AG04450 (cell line): Measurements from ENCODE around the gene TNKS2. TPM values are rescaled to one million over a fixed set of nuclear protein-coding genes. Genes with fewer than 3 reads are reported as not detected.
"Not testable (repeated sequence)": the region's sequence is repeated elsewhere in the genome, so short reads cannot be mapped to it uniquely, and the experiment has no call there.

Experiments
- CTCF ChIA-PET: fragments of 300-600, 350-600 bp; formaldehyde crosslinking; extraction: SDS; loops from one replicate; lab custom pipeline; 2022; ENCODE audit warnings: antibody characterized with exemption, inconsistent platforms; lab: Charles Lee
- POLR2A ChIA-PET: fragments of 350-600 bp; formaldehyde crosslinking; extraction: SDS; loops from one replicate; lab custom pipeline; 2021; ENCODE audit warnings: antibody characterized with exemption, inconsistent platforms; lab: Yijun Ruan, JAX
- DNase-seq: peaks from one replicate; pipeline ENCODE4 v3.0.0-alpha.2; 2011; ENCODE audit warnings: low read depth, low spot score
- H3K27ac ChIP-seq: one replicate; pipeline ENCODE4 v1.5.1; 2012; ENCODE audit warnings: low read depth, low read length, control low read depth
- H3K27me3 ChIP-seq: one replicate; pipeline ENCODE4 v1.6.0; 2012; ENCODE audit warnings: low read length; ENCODE audit not compliant: control insufficient read depth, insufficient read depth
- H3K4me3 ChIP-seq: 2 replicates; pipeline ENCODE4 v1.5.1; 2011; ENCODE audit warnings: mild to moderate bottlenecking, low read depth, low read length, control low read depth
- H3K9me3 ChIP-seq: 2 replicates; pipeline ENCODE4 v1.5.1; 2012; ENCODE audit warnings: low read length; ENCODE audit not compliant: control insufficient read depth, insufficient read depth
- polyA minus RNA-seq: library from RNA; depleted of rRNA, polyadenylated mRNA; stranded (reverse); fragments of >200 nt; gene quantifications from 2 replicates; pipeline ENCODE4 v1.2.3, GENCODE V29; 2011; rRNA and poly(A)+ RNA removed
- polyA plus RNA-seq: library from polyadenylated mRNA; depleted of rRNA; stranded (reverse); fragments of >200 nt; gene quantifications from 2 replicates; pipeline ENCODE4 v1.2.3, GENCODE V29; 2011; rRNA removed
- TF ChIP-seq, protein P1 (sequence below): IDR thresholded peaks from 2 replicates; pipeline ENCODE4 v1.5.1; 2011; ENCODE audit warnings: low read depth, low read length, control low read depth, inconsistent platforms

The TNKS2 gene
- polyA plus RNA-seq, result 35.5 and 45.5 TPM in 2 replicates
- 45.9 and 71.2 TPM in 2 replicates for polyA minus RNA-seq

DNA sequence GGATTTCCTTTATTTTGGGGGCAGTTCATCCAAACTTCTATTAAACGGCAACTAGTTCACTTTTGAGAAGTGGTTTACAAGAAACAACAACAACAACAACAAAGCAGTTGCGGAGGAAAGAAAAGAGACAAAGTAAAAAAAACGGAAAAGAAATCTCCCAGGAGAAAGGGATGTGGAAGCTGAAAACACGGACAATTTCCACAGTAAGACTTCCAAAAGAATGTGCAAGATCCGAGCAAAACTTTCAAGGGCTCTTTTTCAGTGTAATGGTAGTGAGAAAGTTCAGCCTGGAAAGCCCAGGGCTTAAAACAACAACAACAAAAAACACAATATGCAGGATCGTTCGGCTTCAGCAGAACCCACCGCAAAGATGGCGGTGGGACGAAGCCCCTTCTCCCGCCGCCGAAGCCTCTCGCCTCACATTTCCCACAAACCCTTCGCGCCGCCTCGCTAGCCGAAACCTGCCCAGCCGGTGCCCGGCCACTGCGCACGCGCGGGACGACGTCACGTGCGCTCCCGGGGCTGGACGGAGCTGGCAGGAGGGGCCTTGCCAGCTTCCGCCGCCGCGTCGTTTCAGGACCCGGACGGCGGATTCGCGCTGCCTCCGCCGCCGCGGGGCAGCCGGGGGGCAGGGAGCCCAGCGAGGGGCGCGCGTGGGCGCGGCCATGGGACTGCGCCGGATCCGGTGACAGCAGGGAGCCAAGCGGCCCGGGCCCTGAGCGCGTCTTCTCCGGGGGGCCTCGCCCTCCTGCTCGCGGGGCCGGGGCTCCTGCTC, at the start of gene TNKS2:
Gene TNKS2, plus strand, starts transcription at position 553 of the 775 bp plus-strand sequence. CDS start 265 bp downstream, outside the sequence.
- Histone ChIP-seq H3K27ac (peak within 1 kb of the TSS; percentile 68), H3K27me3 (no peaks in the 10 kb centered on the region), H3K4me3 (peak within 1 kb of the TSS; percentile 90), H3K9me3 (no peaks in the 10 kb centered on the region; the same call in 1 of the 2 replicates)
- CTCF ChIA-PET, result no interaction called here
- TF ChIP-seq, protein P1, sequence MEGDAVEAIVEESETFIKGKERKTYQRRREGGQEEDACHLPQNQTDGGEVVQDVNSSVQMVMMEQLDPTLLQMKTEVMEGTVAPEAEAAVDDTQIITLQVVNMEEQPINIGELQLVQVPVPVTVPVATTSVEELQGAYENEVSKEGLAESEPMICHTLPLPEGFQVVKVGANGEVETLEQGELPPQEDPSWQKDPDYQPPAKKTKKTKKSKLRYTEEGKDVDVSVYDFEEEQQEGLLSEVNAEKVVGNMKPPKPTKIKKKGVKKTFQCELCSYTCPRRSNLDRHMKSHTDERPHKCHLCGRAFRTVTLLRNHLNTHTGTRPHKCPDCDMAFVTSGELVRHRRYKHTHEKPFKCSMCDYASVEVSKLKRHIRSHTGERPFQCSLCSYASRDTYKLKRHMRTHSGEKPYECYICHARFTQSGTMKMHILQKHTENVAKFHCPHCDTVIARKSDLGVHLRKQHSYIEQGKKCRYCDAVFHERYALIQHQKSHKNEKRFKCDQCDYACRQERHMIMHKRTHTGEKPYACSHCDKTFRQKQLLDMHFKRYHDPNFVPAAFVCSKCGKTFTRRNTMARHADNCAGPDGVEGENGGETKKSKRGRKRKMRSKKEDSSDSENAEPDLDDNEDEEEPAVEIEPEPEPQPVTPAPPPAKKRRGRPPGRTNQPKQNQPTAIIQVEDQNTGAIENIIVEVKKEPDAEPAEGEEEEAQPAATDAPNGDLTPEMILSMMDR, result no peak
- POLR2A ChIA-PET, result interaction anchor here (0.6 to 1.9 kb wide), 5 partner anchors 16 to 166 kb away, joined by 3 to 5 read pairs (median 4); partner anchors contain the start of genes FGFBP3 and PPP1R3C
- peak; percentile 81 for DNase-seq

DNA sequence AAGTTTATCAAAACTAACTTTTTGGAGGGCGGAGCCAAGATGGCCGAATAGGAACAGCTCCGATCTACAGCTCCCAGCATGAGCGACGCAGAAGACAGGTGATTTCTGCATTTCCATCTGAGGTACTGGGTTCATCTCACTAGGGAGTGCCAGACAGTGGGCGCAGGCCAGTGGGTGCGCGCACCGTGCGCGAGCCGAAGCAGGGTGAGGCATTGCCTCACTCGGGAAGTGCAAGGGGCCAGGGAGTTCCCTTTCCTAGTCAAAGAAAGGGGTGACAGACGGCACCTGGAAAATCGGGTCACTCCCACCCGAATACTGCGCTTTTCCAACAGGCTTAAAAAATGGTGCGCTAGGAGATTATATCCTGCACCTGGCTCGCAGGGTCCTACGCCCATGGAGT, 48.6 kb upstream of the TNKS2 start:
- H3K27ac ChIP-seq, CTCF ChIA-PET, DNase-seq, H3K9me3 ChIP-seq, H3K4me3 ChIP-seq, H3K27me3 ChIP-seq, POLR2A ChIA-PET: not testable (repeated sequence)

DNA sequence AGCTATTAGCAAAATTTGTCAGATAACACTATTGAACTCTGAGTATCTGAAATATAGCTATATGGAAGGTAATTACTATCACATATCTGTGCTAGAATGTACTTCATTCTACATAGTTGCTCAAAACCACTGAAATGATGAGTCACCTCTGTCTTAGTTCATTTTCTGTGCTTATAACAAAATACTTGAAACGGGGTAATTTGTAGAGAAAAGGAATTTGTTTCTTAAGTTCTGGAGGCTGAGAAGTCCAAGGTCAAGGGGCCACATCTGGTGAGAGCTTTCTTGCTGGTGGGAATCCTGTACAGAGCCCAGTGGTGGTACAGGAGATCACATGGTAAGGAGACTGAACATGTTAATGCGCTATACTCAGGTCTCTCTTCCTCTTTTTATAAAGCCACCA, 41.9 kb upstream of the TNKS2 start:
- Histone ChIP-seq H3K4me3 (no peak overlapping the region), H3K27ac (no peak overlapping the region), H3K27me3 (no peaks in the 10 kb centered on the region), H3K9me3 (no peaks in the 10 kb centered on the region; the same call in 1 of the 2 replicates)
- ChIA-PET POLR2A (interaction anchor here (0.5 kb wide), 1 partner anchor 148 kb away, joined by 4 read pairs; no protein-coding TSS in a partner anchor), CTCF (interaction anchor here (1.1 to 2.0 kb wide), 4 partner anchors 121 to 458 kb away, joined by 3 to 8 read pairs (median 4); no protein-coding TSS in a partner anchor)
- peak; percentile 71 for DNase-seq
- TF ChIP-seq, protein P1, result no peak

DNA sequence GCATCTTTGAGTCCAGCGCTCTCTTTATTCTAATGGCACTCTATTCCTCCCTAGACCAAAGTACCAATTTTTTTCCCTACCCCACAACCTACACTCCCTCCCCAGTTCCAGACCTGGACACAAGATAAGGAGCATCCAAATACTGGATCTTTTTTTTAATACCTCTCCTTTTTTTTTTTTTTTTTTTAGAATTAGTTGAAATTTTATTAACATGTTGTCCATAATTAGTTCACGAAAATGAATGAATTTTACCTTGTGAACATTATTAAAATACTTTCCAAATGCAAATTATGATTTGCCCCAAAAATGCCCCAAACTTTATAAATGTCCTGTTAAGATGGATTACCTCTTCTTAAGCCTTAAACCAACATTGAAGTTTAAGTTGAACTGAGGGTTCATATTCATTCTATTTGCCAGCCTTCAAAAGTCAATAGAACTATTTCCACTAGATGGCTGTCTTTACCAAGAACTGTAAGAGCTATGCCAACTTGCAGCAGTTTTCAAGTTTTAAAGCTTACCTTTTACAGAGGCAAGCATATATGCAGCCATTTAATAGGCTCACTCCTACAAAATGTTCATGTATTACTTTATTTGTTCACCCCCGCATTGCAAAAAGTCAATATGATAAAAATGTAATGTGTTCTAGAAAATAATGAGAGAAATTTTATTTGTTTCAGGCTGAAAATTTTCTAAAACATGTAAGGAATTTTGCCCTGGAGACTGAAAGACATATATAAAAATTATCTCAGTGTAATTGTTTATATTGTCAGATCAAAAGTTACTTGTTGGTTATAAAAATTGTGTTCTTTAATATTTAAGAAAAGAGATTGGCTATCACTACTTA, 39.7 kb upstream of the TNKS2 start:
- POLR2A ChIA-PET, result no interaction called here
- TF ChIP-seq, protein P1, result peak; percentile 54
- CTCF ChIA-PET, result interaction anchor here (0.6 to 3.4 kb wide), 18 partner anchors 9 to 879 kb away, joined by 3 to 33 read pairs (median 4); no protein-coding TSS in a partner anchor
- DNase-seq, result peak; percentile 13
- Histone ChIP-seq H3K27me3 (no peaks in the 10 kb centered on the region), H3K9me3 (no peaks in the 10 kb centered on the region; the same call in 1 of the 2 replicates), H3K27ac (no peak overlapping the region), H3K4me3 (no peak overlapping the region)

DNA sequence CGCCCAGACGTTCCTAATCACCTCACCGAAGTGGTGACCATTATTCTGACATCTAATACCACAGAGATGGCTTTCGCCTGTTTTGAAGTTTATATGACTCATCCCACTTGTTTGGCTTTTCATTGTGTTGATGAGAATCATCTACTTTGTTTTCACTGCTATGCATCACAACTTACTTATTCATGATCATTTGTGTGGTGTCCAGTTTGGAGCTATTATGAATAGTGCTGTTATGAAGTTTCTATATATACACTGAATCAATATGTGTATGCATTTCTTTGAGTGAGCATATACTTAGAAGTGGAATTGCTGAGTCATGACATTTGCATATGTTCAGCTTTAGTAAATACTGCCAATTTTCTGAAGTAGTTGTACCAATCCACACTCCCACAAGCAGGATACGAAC, 38.6 kb upstream of the TNKS2 start:
- no peaks in the 10 kb centered on the region for H3K27me3 ChIP-seq
- DNase-seq, result no peak
- ChIA-PET POLR2A (no interaction called here), CTCF (interaction anchor here (1.0 to 3.4 kb wide), 7 partner anchors 12 to 461 kb away, joined by 3 to 33 read pairs (median 4); no protein-coding TSS in a partner anchor)
- no peaks in the 10 kb centered on the region; the same call in 1 of the 2 replicates for H3K9me3 ChIP-seq
- no peak overlapping the region for H3K4me3 ChIP-seq
- TF ChIP-seq, protein P1, result no peak
- no peak overlapping the region for H3K27ac ChIP-seq
